Kasumi-1 (cell line): ENCODE results near the gene PIP4P1.
"Not testable (repeated sequence)": the region's sequence is repeated elsewhere in the genome, so short reads cannot be mapped to it uniquely, and the experiment has no call there.

Source experiments
- DNase-seq, 2 experiments: peaks; one replicate each; lab custom pipeline; 2025; lab: John Stamatoyannopoulos, UW

The PIP4P1 gene

DNA sequence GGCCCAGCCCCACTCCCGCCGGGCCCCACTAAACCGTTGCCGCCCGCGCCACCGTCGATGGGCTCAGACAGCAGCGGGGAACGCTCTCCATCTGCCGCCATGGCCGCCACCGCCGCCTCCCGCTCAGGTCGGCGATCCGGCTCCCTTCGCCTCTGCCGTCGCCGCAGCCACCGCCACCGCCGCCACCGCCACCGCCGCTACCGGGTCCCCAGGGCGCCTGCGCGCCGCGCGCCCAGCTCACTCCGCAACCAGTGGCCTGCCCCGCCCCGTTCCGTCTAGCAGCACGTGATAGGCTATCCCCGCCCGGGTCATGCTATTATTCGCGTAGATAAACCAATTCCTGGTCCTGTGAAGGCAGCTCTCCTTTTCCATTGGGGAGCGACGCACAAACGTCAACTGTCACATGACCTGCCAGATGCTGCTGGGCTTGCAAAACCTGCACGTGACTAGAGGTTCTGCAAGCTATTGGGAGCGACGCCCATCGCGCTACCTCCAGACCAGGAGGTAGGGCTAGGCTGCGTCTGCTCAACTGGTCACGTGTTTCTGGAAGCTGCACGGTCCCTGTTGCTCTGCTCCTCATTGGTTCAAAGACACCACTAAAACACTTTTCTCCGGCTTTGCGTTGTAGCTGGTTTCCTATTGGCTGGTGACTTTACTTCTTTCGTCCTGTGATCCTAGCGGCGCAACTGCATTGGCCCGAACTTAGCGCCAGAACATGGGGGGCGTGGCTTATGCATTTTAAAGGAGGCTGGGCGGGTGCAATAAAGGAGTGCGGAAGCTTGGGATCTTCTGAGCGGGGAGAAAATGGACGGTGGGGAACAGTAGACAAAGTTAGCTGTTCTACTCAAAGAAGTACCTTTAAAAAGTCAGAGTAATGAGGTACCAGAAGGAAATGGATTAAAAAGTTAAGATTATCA, at the start of gene PIP4P1:
PIP4P1 (minus strand) TSS at position 210 of the 917 bp plus-strand sequence; CDS start at position 101, 109 bp downstream.
- peak; percentile 100 for DNase-seq

DNA sequence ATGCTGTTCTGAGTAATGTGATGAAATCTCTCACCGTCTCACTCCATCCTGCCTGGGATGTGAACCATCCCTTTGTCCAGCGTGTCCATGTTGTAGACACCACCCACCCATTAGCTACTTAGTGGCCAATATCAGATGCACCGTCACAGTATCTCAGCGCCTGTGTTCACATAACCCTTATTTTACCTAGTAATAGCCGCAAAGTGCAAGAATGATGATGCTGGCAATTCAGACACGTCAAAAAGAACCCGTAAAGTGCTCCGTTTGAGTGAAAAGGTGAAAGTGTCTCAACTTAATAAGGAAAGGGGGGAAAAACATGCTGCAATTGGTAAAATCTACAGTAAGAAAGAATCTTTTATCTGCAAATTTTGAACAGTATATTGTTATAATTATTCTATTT, 47.1 kb upstream of the PIP4P1 start:
- DNase-seq, result no peak

DNA sequence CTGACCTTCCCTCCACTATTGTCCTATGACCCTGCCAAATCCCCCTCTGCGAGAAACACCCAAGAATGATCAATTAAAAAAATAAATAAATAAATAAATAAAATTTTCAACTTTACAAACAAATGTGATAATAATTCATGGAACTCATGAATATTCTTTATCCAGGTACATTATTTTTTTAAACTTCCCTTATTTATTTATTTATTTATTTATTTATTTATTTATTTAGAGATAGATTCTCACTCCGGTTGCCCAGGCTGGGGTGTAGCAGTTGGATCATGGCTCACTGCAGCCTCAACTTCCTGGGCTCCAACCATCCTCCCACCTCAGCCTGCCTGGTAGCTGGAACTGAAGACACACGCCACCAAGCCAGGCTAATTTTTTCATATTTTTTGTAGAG, 46.3 kb upstream of the PIP4P1 start:
- DNase-seq, result not testable (repeated sequence)

DNA sequence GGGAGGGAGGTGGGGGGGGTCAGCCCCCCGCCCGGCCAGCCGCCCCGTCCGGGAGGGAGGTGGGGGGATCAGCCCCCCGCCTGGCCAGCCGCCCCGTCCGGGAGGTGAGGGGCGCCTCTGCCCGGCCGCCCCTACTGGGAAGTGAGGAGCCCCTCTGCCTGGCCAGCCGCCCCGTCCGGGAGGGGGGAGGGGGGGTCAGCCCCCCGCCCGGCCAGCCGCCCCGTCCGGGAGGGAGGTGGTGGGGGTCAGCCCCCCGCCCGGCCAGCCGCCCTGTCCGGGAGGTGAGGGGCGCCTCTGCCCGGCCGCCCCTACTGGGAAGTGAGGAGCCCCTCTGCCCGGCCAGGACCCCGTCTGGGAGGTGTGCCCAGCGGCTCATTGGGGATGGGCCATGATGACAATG, 45.5 kb upstream of the PIP4P1 start:
- not testable (repeated sequence) for DNase-seq

DNA sequence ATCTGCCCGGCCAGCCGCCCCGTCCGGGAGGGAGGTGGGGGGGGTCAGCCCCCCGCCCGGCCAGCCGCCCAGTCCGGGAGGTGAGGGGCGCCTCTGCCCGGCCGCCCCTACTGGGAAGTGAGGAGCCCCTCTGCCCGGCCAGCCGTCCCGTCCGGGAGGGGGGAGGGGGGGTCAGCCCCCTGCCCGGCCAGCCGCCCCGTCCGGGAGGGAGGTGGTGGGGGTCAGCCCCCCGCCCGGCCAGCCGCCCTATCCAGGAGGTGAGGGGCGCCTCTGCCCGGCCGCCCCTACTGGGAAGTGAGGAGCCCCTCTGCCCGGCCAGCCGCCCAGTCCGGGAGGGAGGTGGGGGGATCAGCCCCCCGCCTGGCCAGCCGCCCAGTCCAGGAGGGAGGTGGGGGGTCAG, 45.0 kb upstream of the PIP4P1 start:
- not testable (repeated sequence) for DNase-seq

DNA sequence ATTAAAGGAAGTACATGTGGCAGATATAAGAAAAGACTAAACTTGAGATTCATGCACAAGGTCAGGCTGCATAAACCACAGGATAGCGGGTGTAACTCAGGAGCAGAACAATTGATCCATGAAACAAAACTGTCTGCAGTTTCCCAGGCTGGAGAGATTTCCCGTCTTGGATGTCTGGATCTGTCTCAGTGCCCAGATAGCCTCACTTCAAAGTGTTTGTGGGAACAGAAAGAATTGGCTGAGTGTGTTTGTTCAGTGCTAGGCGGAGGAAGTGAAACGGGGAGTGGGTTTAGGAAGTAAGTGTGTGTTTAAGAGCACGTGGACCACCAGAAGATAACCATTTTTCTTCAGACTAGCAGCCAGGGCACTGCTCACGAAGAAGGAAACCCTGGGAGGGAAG, 42.7 kb upstream of the PIP4P1 start:
- no peak for DNase-seq

DNA sequence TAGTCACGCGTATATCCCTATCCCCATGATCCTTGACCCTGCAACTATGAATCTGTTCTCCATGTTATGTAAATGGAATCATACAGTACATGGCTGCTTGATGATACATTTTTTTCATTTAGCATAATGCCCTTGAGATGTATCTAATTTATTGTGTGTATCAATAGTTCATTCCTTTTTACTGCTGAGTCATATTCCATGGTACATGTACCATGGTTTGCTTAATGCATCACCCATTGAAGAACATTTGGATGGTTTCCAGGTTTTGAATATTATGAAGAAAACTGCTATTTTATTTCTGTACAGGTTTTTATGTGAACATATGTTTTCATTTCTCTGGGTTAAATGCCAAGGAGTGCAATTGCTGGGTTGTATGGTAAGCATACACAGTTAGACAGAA, 40.1 kb upstream of the PIP4P1 start:
- no peak for DNase-seq

DNA sequence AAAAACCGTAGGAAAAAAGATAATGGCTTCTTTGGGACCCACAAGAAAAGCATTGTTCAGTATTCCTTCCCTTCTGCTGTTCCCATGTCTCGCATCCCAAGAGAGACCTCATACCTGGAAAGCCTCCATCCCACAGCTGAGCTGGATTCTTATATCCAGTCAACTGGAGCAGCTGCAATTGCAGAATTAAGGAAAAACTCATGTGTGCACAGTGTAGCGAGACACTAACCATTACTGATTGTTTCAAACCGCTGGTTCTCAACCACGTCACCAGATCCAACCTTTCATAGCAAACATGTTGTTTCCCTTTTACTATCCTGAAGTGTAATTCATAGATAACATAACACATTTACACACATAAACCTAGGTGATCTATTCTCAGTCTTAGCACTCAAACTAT, 38.6 kb upstream of the PIP4P1 start:
- DNase-seq, result no peak

DNA sequence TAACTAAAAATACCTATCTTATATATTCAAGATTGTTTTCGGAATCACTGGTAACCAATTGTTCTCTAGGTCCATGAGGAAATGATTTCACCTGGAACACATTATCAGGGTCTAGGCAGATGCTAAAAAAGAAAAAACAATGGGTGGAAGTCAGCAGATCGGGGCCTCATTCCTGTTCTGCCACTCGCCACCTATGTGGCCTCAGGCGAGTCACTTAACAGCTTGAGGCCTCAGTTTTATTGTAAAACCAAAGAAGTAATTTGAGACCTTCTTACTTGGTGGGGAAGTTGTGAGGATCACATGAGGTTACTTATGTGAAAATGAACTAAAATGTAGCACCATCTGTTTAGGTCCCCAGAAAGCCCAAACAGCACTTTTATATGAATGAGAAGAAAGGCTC, 37.9 kb upstream of the PIP4P1 start:
- DNase-seq, result peak; percentile 70 to 72

DNA sequence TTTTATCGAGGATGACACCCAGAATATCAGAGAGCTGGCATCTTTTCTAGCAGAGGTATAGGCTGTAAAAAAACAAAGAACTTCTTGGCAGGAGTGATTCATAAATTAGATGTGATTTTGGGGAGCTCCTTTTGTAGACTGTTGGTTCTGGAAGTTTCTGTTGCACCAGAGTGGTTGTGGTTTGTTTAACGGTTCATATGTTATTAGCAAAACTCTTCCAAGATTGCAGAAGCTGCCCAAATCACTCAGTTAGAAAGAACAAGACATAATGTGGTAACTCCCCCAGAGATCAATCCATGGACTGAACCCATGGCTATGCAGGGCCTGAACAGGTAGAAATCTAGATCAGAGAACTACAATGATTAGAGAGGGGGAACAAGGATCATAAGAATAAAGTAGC, 37.4 kb upstream of the PIP4P1 start:
- peak; percentile 24 to 48 for DNase-seq

DNA sequence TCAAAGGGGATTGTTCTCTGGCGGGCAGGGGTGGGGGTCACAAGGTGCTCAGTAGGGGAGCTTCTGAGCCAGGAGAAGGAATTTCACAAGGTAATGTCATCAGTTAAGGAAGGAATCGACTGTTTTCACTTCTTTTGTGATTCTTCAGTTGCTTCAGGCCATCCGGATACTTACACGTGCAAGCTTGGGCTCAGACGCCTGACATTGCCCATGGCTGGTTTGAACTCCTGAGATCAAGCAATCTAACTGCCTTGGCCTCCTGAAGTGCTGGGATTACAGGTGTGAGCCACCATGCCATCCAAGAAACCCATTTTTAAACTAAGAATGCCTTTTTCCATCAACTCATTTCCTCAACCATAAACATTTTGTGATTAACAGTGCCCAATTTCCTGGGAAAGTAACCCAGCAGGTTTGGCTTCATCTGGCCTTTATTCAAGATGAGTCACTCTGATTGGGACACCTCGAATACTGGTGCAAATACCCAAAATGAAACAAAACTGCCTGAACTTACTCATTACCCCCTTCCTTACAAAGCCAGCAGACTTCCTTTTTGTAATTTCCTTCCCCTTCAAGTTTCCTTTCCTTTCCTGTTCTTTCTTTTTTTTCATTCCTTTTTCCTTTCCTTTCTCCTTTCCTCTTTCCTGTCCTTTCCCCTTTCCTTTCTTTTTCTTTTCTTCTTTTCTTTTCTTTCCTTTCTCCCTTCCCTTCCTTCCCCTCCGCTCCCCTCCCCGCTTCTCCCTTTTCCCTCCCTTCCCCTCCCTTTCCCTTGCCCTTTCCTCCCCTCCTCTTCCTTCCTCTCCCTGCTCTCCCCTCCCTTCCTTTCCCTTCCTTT, 33.9 kb upstream of the PIP4P1 start:
- DNase-seq, result peak; percentile 40 to 49

DNA sequence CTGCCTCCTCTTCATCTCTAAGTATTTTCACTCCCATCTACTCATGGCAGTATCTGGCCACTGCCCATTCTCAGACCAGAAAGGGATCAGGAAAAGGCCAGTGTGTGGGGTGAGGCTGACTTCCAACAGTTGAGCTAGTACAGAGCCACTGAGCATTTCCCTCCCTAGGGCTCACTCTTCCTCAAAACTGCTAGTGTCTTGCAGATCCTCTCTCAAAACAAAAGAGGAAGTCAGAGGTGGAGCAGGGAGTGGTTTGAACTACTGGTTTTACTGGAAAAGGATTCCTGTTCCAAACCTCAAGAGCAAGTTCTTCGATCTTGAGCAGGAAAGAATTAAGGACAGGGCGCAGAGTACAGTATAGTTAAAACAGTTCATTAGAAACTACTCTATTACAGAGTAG, 32.4 kb upstream of the PIP4P1 start:
- peak; percentile 96 for DNase-seq

DNA sequence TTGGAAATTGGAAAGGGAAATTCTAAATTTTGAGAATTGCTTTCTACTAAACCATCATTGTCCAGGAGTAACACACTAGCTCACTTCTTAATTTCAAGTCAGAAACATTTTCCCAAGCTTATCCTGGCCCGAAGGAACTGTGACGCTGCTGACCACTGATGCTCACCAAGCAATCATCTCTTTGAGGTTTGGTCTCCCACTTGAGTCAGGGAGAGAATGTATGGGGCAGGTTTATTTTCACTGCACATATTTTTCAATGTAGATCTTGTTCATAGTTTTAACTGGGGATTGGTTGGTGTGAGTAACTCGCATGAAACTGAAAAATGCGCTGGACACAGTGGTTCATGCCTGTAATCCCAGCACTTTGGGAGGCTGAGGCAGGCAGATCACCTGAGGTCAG, 31.3 kb upstream of the PIP4P1 start:
- no peak for DNase-seq

DNA sequence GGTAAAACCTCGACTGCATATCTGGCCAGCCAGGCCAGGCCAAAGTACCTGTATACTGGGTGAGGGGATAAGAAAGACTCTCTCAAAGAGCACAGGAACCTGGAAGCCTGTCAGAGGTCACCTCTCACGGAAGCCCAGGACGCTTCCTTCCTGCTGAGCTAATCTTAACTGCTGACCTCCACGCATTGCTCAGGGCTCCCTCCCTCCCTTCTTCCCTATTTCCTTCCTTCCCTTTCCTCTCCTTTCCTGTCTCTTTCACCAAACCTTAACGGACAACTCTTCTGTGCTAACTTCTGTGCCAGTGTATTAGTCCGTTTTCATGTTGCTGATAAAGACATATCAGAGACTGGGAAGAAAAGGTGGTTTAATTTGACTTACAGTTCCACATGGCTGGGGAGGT, 29.3 kb upstream of the PIP4P1 start:
- no peak for DNase-seq

DNA sequence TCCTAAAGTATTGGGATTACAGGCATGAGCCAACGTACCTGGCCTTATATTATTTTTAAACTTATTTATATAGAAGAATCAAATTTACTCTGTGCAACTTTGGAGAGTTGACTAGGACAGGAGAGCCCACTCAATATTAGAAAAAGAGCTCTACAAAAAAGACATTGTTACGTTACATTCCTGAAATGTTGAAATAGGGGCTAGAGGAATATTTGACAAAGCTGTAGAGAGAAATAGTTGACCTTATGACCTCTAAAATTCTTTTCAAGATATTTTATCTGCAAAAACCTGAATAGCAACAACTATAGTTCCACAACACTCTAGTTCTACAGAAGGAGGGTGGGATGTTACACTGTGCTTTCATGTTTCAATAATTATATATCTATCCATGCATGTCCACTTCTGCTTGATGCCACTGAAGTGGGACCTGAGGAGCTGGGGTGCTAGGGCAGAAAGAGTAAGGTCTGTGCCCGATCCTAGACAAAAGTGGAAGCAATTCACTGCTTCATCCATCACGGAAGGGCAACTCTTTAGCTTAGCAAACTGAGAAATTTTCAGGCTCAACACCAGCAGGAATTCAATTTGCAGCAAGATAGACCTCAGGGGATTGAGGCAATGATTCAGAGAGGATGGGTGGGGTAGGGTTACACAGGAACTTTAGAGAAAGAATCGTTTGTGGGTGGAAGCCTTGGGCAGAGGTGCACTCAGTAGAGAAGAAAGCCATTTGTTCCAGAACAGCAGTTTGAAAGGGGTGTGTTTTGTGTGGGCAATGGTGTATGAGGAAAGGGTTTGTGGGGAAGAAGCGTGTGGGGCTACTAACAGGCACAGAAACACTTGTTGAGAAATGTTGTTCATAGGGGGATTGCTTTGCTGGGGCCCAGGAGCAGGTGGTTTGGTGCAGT, 28.1 kb upstream of the PIP4P1 start:
- DNase-seq, result peak; percentile 63 to 65

DNA sequence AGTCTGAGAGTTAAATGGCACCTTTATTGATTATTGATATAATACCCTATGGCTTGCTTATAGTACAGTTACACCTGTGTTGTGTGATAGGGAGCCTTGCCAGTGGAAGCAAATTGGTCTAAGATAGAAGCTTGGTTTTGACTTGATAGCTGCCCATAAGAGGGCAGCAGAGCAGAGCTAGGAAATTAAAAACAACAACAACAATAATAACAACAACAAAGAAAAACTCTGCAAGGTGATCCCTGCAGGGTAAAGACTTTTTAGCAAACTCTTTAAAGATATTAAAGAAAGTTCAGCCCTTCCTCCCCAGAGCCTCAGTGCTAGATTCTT, 26.1 kb upstream of the PIP4P1 start:
- no peak for DNase-seq

DNA sequence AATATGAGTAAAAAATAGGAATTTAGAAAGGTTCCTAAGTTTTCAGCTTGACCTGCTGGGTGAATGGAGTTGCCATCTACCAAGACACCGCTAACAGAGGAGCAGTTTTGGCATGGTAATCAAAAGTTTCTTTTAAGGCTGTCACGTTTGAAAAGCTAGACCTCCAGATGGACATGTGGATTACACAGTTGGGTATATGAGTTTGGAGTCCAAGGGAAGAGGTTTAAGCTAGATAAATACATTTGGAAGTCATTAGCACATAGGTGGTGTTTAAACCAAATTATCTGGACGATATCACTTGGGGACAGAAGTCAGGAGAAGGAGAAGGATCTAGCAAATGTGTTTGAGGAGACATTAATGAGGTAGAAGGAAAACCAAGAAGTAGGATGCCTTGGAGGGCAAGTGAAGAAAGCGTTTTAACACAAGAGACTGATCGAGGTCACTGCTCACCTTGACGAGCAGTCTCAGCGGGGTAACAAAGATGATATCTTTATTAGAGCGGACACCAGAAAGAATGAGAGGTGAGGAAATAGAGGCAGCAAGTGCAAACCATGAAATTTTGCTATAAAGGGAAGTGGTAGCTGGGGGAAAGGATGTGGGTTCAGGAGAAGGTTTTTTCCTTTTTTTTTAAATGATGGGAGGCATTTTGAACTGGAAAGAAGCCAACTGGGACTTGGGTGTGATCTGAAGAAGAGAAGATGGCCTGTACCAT, 25.6 kb upstream of the PIP4P1 start:
- DNase-seq, result peak; percentile 53 to 63

DNA sequence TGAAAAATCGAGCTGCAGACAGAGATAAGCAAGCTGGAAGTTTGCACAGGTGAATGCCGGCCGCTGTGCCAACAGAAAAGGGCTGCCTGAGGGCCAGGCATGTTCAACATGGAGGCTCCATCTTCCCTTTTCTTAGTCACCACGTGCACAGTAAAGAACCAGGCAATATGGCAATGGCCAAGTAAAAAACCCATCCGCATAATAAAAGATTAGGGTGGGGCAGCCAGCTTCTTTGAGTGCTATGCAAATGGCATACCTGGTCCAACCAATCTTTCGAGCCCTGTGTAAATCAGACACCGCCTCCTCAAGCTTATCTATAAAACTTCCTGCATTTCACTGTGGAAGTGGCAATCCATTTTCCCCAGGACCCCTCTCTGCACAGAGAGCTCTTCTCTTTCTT, 24.7 kb upstream of the PIP4P1 start:
- no peak for DNase-seq

DNA sequence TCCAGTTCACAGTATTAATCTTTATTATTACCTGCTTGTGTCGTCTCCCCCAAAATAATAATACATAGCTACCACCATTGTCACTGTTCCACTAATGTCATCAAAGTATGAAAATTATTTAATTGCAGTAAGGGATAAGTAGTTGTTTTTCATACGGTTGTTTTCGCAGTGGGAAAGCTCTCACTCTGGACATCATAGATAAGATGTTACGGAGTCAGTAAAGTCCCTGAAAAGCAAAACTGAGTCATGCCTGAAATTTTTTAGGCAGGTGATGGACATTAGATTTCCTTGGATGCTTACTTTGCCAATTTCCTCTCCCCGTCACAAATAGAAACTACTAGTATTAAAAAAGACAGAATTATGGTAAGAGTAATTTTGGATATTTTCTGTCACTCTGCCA, 21.1 kb upstream of the PIP4P1 start:
- no peak for DNase-seq

DNA sequence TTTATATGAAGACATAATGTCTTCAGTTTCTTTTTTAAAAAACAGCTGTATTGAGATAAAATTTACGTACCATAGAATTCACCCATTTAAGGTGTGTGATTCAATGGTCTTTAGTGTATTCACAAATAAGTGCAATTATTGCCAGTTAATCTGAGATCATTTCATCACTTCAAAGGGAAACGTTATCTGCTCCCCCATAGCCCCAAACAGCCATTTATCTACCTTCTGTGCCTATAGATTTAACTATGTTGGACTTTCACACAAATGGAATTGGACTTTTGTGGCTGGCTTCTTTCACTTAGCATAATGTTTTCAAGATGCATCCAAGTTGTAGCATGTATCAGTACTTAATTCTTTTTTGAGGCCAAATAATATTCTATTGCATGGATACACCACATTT, 17.7 kb upstream of the PIP4P1 start:
- DNase-seq, result no peak

DNA sequence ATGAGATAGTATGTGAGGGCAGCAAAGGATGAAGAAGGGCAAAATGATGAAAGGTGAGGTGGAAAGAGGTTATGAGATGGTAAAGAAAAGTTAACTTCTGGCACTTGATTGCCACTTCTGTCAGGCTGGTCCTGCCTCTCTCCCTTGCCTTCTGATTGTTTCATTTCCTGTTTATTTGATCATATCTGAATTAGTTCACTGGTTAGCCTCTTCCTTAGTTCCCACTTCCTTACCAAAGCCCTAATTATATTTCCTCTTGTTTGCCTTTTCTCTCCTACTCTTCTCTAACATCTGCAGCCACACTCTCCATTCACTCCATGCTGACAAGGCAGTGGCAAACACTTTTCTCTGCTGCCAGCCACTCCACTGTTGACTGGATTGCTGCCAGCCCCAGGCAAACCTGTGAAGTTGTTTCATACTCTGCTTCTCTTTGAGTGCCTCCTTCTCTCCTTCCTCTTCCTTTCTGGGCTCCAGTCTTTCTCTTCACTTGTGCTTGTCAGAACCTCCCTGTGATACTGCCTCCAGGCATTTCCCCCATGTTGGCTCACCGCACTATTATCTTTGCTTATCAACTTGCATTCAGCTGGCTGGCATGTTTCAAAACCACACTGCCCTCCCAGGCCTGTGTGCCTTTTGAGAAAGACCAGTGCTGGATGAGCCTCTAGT, 16.1 kb upstream of the PIP4P1 start:
- peak; percentile 90 to 92 for DNase-seq
